NB4 (cell line): Measurements from ENCODE around the gene SSX2IP.

Experiments
- CTCF ChIP-seq: IDR thresholded peaks from one replicate; pipeline ENCODE4 v1.5.1; 2012; ENCODE audit warnings: low read depth, low read length
- MYC ChIP-seq: IDR thresholded peaks from 2 replicates; pipeline ENCODE4 v1.6.1; 2011; ENCODE audit warnings: low read depth, low read length

GRCh38 chr1:84605157-84605556 is 85.1 kb downstream of the SSX2IP start:
- TF ChIP-seq CTCF (no peak), MYC (no peak)
